ENCODE results near the gene LRCH3. TPM values are rescaled to one million over a fixed set of nuclear protein-coding genes. Genes with fewer than 3 reads are reported as not detected.
"Not testable (repeated sequence)": the region's sequence is repeated elsewhere in the genome, so short reads cannot be mapped to it uniquely, and the experiment has no call there.

The LRCH3 gene
- polyA plus RNA-seq, 1 donor from 2014 or later = 41.4 TPM

DNA sequence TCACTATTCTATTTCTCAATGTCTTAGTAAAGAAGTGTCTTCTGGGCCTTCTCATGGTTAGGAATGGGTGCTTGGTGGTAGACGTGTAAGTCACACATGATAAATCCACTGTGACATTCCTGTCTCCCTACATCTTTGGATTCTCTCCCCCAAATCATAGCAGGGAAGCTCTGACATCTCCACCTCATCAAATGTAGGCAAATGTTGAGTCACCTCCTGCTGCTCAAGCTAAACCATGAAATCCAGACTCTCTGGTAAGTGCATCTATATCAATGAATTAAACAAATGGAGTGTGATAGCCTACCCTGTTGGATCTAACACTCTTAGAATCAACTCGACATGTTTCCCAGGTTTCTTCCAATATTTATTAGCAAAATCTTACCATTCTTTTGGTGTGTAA is 116.1 kb downstream of the LRCH3 start:
- H4K20me1 ChIP-seq (ENCODE audit: insufficient read depth) = no peaks in the 10 kb centered on the region
- H2AFZ ChIP-seq (ENCODE audit: low read depth, low read length) = no peak overlapping the region
- H3K4me3 ChIP-seq (ENCODE audit: low read length) = no peak overlapping the region
- no peaks in the 10 kb centered on the region for H3K36me3 ChIP-seq (ENCODE audit: insufficient read depth, low read length)
- no peaks in the 10 kb centered on the region for H3K9me3 ChIP-seq (ENCODE audit: low read length)
- H3F3A ChIP-seq (ENCODE audit: insufficient read depth, low read length, poor library complexity, severe bottlenecking) = no peaks in the 10 kb centered on the region
- no peak overlapping the region for H3K9ac ChIP-seq (ENCODE audit: low read length)
- no peaks in the 10 kb centered on the region for H3K9me2 ChIP-seq (ENCODE audit: insufficient read depth, low read length)
- no peak overlapping the region for H3K4me2 ChIP-seq (ENCODE audit: low read length)
- no peaks in the 10 kb centered on the region for H3K79me2 ChIP-seq (replicated peaks; ENCODE audit: insufficient read depth, low read length)
- TF ChIP-seq MXI1 (conservative IDR thresholded peaks at IDR 0.05; ENCODE audit: poor library complexity, severe bottlenecking) (no peak), RAD21 (conservative IDR thresholded peaks at IDR 0.05) (no peak), TAF1 (IDR thresholded peaks at IDR 0.05; ENCODE audit: low read depth) (no peak), EZH2 (IDR thresholded peaks at IDR 0.05; ENCODE audit: borderline replicate concordance, insufficient read depth, low read length, poor library complexity, severe bottlenecking) (no peak), POLR2AphosphoS5 (IDR thresholded peaks at IDR 0.05) (no peak), SMC3 (conservative IDR thresholded peaks at IDR 0.05; ENCODE audit: poor library complexity) (no peak), CTCF (IDR thresholded peaks at IDR 0.05; ENCODE audit: poor library complexity, severe bottlenecking) (no peak), EP300 (conservative IDR thresholded peaks at IDR 0.05; ENCODE audit: poor library complexity, severe bottlenecking) (no peak)
- TF ChIP-seq, protein P1, sequence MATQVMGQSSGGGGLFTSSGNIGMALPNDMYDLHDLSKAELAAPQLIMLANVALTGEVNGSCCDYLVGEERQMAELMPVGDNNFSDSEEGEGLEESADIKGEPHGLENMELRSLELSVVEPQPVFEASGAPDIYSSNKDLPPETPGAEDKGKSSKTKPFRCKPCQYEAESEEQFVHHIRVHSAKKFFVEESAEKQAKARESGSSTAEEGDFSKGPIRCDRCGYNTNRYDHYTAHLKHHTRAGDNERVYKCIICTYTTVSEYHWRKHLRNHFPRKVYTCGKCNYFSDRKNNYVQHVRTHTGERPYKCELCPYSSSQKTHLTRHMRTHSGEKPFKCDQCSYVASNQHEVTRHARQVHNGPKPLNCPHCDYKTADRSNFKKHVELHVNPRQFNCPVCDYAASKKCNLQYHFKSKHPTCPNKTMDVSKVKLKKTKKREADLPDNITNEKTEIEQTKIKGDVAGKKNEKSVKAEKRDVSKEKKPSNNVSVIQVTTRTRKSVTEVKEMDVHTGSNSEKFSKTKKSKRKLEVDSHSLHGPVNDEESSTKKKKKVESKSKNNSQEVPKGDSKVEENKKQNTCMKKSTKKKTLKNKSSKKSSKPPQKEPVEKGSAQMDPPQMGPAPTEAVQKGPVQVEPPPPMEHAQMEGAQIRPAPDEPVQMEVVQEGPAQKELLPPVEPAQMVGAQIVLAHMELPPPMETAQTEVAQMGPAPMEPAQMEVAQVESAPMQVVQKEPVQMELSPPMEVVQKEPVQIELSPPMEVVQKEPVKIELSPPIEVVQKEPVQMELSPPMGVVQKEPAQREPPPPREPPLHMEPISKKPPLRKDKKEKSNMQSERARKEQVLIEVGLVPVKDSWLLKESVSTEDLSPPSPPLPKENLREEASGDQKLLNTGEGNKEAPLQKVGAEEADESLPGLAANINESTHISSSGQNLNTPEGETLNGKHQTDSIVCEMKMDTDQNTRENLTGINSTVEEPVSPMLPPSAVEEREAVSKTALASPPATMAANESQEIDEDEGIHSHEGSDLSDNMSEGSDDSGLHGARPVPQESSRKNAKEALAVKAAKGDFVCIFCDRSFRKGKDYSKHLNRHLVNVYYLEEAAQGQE (IDR thresholded peaks at IDR 0.05; ENCODE audit: borderline replicate concordance) = no peak
- no peak overlapping the region for H3K27ac ChIP-seq (ENCODE audit: low read length)
- H3K27me3 ChIP-seq (ENCODE audit: insufficient read depth, low read depth, low read length) = no peaks in the 10 kb centered on the region

DNA sequence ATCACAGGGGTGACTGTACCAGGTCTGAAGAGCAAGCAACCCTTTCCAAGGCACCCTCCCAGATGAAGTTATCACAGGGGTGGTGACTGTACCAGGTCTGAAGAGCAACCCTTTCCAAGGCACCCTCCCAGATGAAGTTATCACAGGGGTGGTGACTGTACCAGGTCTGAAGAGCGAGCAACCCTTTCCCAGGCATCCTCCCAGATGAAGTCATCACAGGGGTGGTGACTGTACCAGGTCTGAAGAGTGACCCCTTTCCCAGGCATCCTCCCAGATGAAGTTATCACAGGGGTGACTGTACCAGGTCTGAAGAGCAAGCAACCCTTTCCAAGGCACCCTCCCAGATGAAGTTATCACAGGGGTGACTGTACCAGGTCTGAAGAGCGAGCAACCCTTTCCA is 117.5 kb downstream of the LRCH3 start:
- not testable (repeated sequence) for H3K9me3 ChIP-seq (ENCODE audit: low read length); H3K9ac ChIP-seq (ENCODE audit: low read length); H3K9me2 ChIP-seq (ENCODE audit: insufficient read depth, low read length); H3K27ac ChIP-seq (ENCODE audit: low read length); H3K4me2 ChIP-seq (ENCODE audit: low read length); H3K4me3 ChIP-seq (ENCODE audit: low read length); H4K20me1 ChIP-seq (ENCODE audit: insufficient read depth); H2AFZ ChIP-seq (ENCODE audit: low read depth, low read length); H3K79me2 ChIP-seq (replicated peaks; ENCODE audit: insufficient read depth, low read length); H3K36me3 ChIP-seq (ENCODE audit: insufficient read depth, low read length); H3K27me3 ChIP-seq (ENCODE audit: insufficient read depth, low read depth, low read length); H3F3A ChIP-seq (ENCODE audit: insufficient read depth, low read length, poor library complexity, severe bottlenecking)

Measured in neural cell (in vitro differentiated cells).